HG03066 (cell line): ENCODE measurements around the gene SYNDIG1.

ENCODE experiments used
- ATAC-seq: cut with Tn5 transposase; IDR thresholded peaks from one replicate; pipeline ENCODE4 v1.9.1; 2021; ENCODE audit warnings: low read depth; ENCODE audit not compliant: unreplicated experiment

SYNDIG1 gene

GRCh38 chr20:24648919-24649318 is 179.5 kb downstream of the SYNDIG1 start:
- no peak for ATAC-seq

- no peak for ATAC-seq
Measured at GRCh38 chr20:24649787-24650490, 180.5 kb downstream of the SYNDIG1 start.

DNA sequence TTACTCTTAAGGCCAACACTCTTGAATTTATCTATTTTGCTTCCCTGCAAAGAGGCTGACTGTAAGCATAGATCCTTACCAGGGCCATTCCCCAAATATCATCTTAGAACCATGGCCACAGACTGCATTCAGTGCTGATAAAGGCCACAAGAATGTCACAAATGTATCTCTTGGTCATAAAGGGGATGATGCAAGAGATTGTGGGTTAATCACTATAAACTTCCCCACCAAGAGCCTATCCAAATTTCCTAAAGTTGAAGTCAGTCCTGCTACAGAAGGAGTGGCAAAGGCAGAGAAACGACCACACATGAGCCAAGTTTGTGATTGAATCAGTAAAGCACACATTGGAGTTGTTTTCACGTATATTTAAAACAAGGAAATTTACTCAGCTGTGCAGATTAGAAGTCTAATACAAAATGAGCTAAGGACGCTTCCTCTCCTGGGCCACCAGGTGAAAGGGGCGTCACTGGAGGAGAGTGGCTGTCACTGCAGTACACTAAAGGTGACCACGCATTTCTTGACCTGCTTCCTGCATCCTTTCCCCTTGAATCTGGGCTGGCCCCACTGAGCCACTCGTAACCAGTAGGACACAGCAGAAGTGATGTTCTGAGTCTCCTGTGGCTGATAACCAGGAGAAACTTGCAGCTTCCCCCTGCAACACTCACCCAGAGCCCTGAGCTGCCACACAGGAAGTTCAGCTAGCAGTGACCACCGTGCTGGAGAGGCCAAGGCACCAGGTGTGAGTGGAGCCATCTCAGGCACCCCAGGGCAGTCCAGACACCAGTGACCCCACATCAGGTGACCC is 181.9 kb downstream of the SYNDIG1 start:
- no peak for ATAC-seq

DNA sequence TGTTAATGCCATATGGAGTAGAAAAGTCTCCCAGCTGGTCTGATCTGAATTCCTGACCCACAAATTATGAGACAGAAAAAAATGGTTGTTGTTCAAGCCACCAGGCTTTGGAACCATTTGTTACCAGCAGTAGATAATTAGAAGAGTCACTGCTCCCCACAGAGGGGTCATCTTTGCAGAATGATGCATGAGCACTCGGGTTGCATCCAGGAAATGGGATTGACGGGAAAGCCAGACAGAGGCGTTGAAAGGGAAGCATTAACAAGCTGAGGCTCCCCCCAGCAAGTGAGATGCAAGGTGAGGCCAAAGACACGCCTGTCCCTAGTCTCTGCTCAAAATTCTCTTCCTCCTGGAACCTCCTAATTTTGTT is 182.5 kb downstream of the SYNDIG1 start:
- no peak for ATAC-seq

- ATAC-seq, result no peak
Measured at GRCh38 chr20:24653306-24653705, 183.9 kb downstream of the SYNDIG1 start.

DNA sequence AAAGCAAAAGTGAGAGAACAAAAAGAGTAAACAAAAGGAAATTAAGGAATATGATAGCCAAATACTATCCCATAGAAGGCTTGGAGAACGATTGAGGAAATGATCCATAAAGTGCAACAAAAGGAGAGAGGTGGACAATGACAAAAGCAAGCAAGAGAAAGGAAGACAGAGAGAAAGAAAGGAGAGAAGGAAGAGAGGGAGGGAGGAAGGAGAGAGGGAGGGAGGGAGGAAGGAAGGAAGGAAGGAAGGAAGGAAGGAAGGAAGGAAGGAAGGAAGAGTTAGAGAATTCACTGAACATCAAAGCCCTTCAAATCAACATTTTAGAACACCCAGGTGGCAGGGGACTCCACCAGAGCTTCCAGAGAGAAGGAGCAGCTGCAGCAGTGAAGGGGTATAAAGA is 185.0 kb downstream of the SYNDIG1 start:
- ATAC-seq, result no peak

GRCh38 chr20:24656391-24656790 is 187.0 kb downstream of the SYNDIG1 start:
- ATAC-seq, result no peak

DNA sequence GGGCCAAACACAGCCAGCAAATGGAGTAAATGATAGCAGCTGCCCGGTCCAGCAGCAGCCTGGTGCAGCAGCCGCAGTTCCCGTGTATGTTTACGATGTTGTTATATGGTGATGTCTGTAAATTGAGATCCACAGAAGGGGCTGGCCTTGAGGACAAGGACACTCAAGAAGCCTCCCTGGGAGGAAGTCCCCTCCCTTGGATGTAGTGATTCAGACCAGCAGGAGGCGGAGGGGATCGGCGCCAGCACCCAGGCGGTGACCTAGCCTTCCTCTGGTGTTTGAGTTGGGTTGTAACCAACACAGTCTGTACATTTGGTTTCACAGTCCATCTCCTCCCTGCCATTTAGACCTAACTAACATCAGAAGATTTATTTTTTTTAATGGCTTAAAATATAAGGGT is 187.8 kb downstream of the SYNDIG1 start:
- ATAC-seq, result no peak

- no peak for ATAC-seq
Measured at GRCh38 chr20:24657878-24658620, 188.6 kb downstream of the SYNDIG1 start.

DNA sequence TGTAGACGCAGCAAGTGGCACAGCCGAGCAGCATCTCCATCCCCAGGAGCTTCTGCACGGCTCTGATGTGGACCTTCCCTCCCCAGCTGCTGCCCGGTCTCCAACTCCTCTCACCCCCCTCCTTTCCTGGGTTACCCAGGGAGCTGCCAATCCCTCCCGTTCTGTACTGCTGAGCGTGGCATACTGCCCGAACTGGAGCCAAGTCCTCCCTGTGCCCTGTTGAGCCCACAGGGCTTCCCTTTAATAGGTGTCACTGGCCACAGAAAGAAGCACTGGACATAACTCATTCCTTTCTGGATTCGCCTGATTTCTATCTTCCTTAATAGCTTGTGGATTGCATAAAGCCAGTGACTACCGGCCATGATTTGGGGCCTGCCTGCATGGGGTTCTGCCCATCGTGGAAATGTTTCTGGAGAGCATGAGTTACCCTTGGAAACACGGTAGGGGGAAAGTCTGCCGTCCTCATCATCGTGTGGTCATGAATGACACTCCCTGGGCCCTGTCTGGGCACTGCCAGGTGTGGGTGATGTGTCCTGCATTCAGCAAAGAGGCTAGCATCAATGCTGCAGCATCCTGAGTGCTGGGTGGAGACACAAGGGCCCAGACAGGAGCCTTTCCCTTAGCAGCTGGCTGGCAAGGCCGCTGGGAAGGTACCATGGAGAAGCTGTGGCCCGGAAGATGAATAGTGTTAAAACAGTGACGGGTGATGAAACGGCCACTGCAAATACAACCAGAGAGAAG is 189.7 kb downstream of the SYNDIG1 start:
- no peak for ATAC-seq

GRCh38 chr20:24659835-24660234 is 190.4 kb downstream of the SYNDIG1 start:
- no peak for ATAC-seq

GRCh38 chr20:24660651-24661050 is 191.2 kb downstream of the SYNDIG1 start:
- ATAC-seq, result no peak

DNA sequence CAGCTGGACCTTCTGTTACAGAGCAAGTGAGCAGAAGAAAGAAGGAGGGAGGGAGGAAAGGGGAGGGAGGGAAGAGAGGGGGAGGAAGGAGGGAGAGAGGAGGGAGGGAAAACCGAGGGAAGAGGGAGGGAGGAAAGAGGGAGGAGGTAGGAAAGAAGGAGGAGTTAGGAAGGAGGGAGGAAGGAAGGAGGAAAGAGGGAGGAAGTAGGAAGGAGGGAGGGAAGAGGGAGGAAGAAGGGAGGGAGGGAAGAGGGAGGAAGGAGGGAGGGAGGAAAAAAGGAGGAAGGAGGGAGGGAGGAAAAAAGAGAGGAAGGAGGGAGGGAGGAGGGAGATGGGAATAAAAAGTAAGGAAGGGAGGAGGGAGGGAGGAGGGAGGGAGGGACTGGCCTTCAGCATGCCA is 191.8 kb downstream of the SYNDIG1 start:
- no peak for ATAC-seq

- ATAC-seq, result no peak
Measured at GRCh38 chr20:24662322-24662721, 192.9 kb downstream of the SYNDIG1 start.

- no peak for ATAC-seq
Measured at GRCh38 chr20:24662752-24663365, 193.4 kb downstream of the SYNDIG1 start.

DNA sequence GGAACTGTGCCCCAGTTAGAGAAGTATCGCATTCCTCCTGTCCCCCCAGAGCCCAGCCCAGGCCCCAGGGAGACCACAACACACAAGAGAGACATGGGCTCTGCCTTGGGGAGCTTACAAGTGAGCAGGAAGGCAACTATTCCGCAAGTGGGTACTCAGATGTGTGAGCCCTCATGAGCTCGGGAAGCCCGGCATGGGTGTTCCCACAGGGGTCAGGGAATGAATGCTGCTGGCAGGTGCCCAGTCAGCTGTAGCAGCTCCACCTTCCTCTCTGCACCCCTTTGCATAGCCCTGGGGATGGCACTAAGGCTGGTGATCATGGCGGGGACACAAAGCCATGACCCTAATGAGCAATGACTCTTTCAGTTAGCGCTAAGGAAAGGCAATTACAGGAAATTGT is 194.1 kb downstream of the SYNDIG1 start:
- no peak for ATAC-seq

- ATAC-seq, result no peak
Measured at GRCh38 chr20:24664266-24664986, 195.0 kb downstream of the SYNDIG1 start.

DNA sequence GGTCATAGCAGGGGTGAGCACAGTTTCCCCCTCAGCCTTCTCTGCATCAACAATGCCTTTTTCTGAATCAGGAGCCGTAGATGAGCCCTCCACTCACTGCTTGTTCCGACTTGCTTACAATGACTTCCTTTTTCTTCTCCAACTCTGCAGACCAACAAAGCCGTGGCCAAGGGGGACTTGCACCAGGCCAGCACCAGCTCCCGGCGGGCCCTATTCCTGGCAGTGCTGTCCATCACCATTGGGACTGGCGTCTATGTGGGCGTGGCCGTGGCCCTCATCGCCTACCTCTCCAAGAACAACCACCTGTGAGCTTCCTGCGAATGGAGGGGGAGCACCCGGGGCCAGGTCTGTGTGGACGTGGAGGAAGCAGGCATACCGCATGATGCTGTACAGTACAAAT is 195.8 kb downstream of the SYNDIG1 start:
- no peak for ATAC-seq

GRCh38 chr20:24665741-24666191 is 196.3 kb downstream of the SYNDIG1 start:
- ATAC-seq, result no peak
